HG03175 (cell line): ENCODE data around the gene KRT27.
"Not testable (repeated sequence)": the region's sequence is repeated elsewhere in the genome, so short reads cannot be mapped to it uniquely, and the experiment has no call there.

ENCODE experiments used
- ATAC-seq: cut with Tn5 transposase; IDR thresholded peaks from one replicate; pipeline ENCODE4 v1.9.1; 2021; ENCODE audit warnings: mild to moderate bottlenecking, moderate library complexity; ENCODE audit not compliant: unreplicated experiment

The KRT27 gene

DNA sequence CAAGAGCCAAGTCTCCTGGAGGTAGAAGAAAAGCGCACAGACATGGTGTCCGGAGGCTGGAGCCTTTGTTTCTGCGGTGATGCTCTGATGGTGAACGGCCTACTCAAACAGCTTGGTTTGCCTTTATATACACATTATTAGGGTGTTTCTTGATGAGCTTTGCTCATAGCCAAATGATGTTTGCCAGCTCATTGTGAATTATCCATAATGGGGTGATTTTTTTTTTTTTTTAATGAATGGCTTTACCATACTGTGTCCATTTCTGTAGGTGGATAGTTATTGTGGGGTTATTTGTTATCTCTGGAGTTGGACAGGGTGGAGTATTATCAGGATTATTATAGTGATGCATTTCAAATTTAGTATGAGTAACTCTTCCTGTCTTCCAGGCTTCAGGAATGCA lies at the start of gene KRT27:
Gene KRT27, minus strand, starts transcription at position 101 of the 400 bp plus-strand sequence. Its CDS starts 57 bp downstream, at position 44.
- ATAC-seq, result no peak

- ATAC-seq, result no peak
Measured at GRCh38 chr17:40830085-40830776, 47.9 kb upstream of the KRT27 start.

DNA sequence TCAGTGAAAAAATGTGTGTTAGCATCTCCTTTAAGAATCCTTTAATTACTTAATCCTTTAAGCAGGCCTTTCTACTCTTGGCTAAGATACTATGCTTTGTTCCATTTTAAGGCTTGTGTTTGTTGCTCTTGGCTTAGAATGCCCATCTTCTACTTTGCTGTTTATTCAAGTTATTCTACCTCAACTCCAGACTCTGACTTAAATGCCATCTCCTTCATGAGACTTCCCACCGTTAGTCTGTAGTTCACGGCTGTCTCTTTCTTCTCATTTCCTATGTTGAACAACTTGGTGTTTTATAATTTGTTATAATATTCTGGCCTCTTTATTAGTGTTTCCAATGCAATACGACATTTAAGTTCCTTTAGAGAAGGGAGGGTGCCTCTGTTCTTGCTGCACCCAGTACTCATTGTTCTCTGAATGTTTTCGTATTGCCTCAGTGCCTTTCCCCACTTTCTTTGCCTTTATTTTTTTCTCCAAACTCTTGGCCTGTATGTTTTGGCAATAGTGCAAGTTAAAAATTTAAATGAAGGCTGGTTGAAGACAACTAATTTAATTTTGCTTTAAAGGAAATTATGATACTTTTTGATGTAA lies 46.2 kb upstream of the KRT27 start:
- no peak for ATAC-seq

GRCh38 chr17:40827746-40828453 lies 45.5 kb upstream of the KRT27 start:
- ATAC-seq, result no peak

GRCh38 chr17:40825599-40825998 lies 43.2 kb upstream of the KRT27 start:
- ATAC-seq, result no peak

- no peak for ATAC-seq
Measured at GRCh38 chr17:40824015-40824832, 41.9 kb upstream of the KRT27 start.

DNA sequence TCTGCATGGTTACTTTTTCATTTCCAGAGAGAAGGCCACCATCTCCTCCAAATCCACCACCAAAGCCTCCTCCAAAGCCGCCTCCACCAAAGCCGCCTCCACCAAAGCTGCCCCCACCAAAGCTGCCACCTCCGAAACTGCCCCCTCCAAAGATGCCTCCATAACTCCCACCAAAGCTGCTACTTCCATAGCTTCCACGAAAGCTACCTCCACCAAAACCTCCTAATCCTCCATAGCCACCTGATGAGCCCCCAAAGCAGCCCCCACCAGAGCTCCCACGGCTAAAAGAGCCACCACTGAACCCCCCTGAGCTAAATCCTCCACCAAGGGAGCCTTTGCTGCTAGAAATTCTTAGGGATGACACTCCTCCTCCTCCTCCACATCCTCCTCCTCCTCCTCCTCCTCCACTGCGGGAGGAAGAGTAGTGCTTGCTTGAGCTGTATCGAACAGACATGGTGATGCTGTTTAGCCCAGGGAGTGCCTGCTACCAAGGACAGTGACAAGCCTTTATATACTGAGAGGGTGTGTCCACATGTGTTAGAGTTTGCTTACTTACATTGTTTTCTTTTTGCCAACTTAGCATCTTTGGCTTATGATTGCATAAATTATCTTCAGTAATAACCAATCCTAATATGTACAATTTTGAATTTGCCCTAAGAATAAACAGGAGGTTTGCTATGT lies 39.9 kb upstream of the KRT27 start, which contains the start of gene KRT10:
Gene KRT10, minus strand, starts transcription at position 483 of the 681 bp plus-strand sequence. Its CDS starts 29 bp downstream, at position 454.
- ATAC-seq, result no peak

DNA sequence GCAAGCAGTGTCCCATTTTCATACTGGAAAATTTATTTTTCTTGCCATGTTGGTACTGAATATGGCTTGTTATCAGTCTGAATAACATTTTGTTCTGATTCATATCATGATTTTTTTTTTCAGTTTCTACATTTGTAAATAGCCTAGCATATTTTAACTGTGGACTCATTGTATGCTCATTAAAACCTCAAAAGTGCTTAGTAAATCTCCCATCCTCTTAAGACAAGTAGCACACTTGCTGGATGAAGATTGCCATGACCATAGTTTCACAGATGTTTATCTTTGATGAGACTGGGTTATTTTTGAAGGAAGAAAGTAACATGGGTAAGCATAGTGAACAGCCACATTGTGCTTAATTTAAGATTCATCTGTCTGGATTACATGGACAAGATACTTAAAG lies 39.2 kb upstream of the KRT27 start:
- no peak for ATAC-seq

- ATAC-seq, result no peak
Measured at GRCh38 chr17:40820228-40820838, 38.0 kb upstream of the KRT27 start.

- ATAC-seq, result no peak
Measured at GRCh38 chr17:40819528-40820125, 37.3 kb upstream of the KRT27 start.

DNA sequence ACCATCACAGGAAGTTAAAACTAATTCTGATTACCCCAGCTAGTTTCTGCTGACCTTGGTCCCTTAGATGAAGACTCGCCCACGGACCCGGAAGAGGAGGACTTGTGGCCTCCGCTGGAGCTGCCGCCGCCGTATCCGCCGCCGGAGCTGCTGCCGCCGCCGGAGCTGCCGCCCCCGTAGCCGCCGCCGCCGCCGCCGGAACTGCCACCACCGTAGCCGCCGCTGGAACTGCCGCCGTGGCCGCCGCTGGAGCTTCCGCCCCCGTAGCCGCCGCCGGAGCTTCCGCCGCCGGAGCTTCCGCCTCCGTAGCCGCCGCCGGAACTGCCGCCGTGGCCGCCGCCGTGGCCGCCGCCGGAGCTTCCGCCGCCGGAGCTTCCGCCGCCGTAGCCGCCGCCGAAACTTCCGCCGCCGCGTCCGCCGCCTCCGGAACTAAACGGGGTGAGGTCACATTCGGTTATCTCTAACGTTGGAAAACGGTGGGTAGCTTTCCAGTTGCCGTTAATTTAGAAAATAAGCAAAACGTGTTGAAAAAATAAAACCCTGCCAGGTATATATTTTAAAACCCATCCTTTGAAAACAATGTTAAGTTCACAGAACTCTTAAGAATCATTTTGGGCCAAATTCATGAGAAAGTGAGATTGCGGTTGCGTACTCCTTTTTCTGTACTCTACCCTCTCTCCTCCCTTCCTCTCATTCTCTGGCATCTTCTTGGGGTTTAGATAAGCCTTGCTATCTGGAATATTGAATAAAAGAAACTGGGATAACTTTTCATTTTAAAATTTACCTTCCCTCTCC lies 36.6 kb upstream of the KRT27 start:
- peak; percentile 73 for ATAC-seq

DNA sequence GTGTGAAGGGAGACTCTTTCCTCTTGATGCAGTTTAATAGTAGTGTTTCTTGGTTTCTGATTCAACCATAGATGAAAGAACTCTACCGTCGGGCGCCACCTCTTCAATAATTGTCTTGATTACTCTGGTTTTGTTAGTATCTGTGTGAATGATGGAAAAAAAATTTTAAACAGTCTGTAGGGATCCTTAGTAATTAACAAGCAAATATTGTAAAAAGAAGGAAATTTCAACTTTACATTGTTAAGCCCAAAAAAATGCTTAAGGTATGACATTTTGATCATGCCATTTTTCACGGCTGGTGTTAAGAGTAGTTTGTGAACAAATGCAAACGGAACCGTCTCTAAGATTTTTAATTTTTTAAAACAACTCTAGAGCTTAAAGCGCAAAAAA lies 36.0 kb upstream of the KRT27 start:
- ATAC-seq, result no peak

DNA sequence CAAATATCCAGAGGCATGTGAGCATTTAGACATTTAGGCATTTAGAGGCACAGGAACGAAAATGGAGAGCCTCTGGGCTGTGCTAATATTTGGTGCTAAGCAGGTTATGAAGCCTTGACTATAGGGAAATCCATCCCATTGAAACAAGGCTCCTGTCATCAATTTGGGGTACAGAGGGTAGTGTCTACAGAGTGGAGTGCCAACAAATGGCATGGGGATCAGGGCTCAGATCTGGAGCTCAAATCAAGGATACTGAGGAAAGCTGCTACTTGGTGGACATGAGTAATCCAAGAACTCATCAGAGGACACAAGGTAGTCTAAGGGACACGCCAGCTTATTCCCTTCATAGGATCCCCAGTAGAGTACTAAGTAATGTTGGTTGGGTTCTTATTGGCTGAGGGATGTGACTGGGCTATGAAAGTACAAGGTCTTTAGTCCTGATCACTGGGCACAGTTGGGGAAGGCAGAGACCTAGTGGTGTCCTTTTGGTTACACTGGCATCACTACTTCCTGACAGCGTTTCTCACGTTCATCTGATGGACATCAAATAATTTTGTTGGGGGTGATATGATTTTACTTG lies 34.8 kb upstream of the KRT27 start:
- no peak for ATAC-seq

DNA sequence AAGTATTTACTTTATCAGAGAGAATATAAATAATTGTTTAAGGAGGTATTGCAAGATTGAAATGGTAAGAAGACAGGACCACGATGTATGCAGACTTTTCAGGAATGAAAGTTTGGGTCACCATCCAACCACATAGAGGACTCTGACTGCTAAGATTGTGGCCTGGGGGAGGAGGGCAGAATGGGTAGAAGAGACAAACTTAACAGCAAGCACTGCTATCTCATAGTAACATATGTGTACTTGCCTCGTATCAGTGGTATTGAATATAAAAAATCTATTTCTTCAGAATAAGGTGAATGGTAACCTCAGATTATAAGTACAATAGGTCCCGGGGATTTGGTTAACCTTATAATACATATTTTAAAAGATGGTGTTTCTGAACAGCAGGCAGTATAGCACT lies 34.2 kb upstream of the KRT27 start:
- ATAC-seq, result no peak

DNA sequence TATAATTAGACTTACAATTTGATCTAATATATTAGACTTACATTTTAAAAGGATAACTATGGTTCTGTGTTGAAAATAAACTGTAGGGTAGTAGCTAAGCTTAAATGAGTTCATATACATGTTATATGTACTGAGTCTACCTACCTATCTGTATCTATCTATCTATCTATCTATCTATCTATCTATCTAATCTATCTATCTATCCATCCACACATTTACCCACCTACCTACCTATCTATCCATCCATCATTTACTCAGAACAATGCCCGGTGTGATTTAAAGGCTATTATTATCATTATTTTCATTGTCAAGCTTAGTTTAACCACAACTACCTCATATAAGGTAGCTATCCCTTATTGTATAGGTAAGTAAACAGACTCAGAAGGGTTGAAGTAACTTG lies 33.0 kb upstream of the KRT27 start:
- no peak for ATAC-seq

GRCh38 chr17:40814657-40815056 lies 32.3 kb upstream of the KRT27 start:
- not testable (repeated sequence) for ATAC-seq

DNA sequence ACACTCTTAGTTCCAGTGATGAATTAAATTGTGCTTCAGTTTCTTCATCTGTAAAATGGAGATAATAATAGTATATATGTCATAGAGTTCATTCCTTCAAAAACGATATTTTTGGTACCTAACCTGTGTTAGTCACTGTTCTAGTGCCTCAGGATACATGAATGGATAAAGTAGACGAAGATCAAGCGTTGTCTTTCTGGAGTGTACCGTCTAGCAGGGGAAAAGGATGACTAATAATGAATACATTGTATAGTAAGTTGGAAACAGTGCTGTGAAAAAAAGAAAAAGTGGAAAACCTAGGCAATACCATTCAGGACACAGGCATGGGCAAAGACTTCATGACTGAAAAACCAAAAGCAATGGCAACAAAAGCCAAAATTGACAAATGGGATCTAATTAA lies 31.5 kb upstream of the KRT27 start:
- no peak for ATAC-seq

DNA sequence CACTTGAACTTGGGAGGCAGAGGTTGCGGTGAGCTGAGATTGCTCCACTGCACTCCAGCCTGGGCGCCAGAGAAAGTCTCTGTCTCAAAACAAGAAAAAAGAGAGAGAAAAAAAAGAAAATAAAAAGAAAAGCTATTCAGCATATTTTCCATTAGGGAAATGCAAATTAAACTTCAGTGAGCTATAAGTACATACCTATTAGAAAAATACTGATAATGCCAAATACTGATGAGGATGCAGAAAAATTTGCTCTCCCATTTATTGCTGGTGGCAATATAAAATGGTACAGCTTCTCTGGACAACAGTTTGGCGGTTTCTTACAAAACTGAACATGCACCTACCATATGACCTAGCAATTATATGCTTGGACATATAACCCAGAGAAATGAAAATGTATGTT lies 30.3 kb upstream of the KRT27 start:
- ATAC-seq, result no peak

DNA sequence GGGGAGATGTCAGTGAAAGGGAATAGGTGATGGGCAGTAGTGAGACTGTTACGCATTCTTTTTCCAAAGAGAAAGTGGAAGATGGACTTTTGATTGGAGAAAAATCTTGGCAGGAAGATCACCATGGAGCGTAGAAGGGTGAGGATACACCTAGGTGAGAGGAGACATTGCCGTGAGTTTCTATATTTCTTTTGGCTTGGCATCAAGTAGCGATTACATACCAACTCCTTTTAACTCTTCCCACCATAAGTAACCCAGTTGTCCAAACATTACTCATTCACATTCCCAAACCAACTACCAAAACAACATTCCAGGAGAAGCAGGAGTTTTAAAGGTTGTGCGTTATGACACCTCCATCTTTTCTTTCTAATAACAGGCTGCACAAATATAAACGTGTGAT lies 28.1 kb upstream of the KRT27 start:
- no peak for ATAC-seq
